RWPE2 (cell line): ENCODE measurements around the gene RASGEF1C.

ENCODE experiments used
- ATAC-seq: fragments of 200-7000 bp; cut with Tn5 transposase; 3 replicates; pipeline ENCODE4 v1.9.1; 2021; ENCODE audit warnings: low read depth
- DNase-seq: peaks from one replicate; pipeline ENCODE4 v3.0.0-alpha.2; 2020; ENCODE audit warnings: low spot score
- H3K27ac ChIP-seq: fragments of 450-650 bp; 2 replicates; pipeline ENCODE4 v1.5.1; 2017; ENCODE audit warnings: mild to moderate bottlenecking; ENCODE audit not compliant: poor library complexity, severe bottlenecking
- H3K27me3 ChIP-seq: fragments of 250-450 bp; sonication (Bioruptor Pico); 2 replicates; pipeline ENCODE4 v1.5.1; 2021; ENCODE audit warnings: mild to moderate bottlenecking, moderate library complexity; ENCODE audit not compliant: insufficient read depth, poor library complexity, severe bottlenecking
- H3K36me3 ChIP-seq: fragments of 250-450 bp; sonication (Bioruptor Pico); 2 replicates; pipeline ENCODE4 v1.5.1; 2020; ENCODE audit warnings: low read depth, mild to moderate bottlenecking, moderate library complexity
- H3K4me1 ChIP-seq: fragments of 250-450 bp; sonication (Bioruptor Pico); 2 replicates; pipeline ENCODE4 v1.5.1; 2021; ENCODE audit warnings: mild to moderate bottlenecking, moderate library complexity; ENCODE audit not compliant: insufficient read depth, poor library complexity, severe bottlenecking
- H3K4me3 ChIP-seq: fragments of 250-450 bp; sonication (Bioruptor Pico); 2 replicates; pipeline ENCODE4 v1.5.1; 2021; ENCODE audit warnings: mild to moderate bottlenecking, moderate library complexity; ENCODE audit not compliant: severe bottlenecking
- H3K9me3 ChIP-seq: fragments of 250-450 bp; sonication (Bioruptor Pico); 2 replicates; pipeline ENCODE4 v1.5.1; 2021; ENCODE audit warnings: mild to moderate bottlenecking, moderate library complexity; ENCODE audit not compliant: severe bottlenecking
- TF ChIP-seq, protein P1 (sequence below): fragments of 450-650 bp; IDR thresholded peaks from one replicate; pipeline ENCODE4 v1.5.1; 2017; ENCODE audit warnings: mild to moderate bottlenecking, moderate library complexity; ENCODE audit not compliant: poor library complexity, severe bottlenecking

RASGEF1C gene

DNA sequence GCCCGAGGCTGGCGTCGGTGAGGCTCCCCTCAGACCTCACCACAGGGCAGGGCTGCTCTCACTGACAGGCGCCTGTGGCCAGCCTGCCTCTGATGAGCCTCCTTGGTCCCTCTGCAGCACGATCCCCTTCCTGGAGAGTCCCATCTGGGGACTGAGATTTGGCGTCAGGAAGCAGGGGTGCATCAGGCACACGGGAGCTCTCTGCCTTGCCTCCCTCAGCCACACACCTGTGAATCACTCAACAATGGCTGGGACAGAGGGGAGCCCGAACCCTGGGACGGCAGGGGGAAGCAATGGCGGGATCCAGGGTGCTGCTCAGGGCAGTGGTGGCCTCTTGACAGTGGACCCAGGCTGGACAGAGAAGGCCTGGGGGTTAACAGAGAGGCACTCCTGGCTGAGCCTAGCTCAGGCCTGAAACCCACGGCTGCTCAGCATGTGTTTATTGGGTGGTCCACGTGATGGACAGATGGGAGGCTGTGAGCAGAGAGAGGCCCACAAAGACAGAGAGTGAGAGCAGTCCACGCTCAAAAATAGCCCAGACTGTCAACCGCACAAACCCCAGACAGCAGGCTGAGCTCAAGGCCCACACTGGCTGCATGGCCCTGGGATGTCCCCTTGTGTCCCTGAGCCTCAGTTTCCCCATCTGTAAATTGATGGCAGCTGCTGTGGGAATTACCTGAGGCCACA lies 11.9 kb downstream of the RASGEF1C start:
- no peak overlapping the region for H3K27ac ChIP-seq
- no peaks in the 10 kb centered on the region for H3K4me1 ChIP-seq
- no peaks in the 10 kb centered on the region for H3K27me3 ChIP-seq
- H3K9me3 ChIP-seq, result no peaks in the 10 kb centered on the region
- DNase-seq (no peak), ATAC-seq (no peak)
- TF ChIP-seq, protein P1, sequence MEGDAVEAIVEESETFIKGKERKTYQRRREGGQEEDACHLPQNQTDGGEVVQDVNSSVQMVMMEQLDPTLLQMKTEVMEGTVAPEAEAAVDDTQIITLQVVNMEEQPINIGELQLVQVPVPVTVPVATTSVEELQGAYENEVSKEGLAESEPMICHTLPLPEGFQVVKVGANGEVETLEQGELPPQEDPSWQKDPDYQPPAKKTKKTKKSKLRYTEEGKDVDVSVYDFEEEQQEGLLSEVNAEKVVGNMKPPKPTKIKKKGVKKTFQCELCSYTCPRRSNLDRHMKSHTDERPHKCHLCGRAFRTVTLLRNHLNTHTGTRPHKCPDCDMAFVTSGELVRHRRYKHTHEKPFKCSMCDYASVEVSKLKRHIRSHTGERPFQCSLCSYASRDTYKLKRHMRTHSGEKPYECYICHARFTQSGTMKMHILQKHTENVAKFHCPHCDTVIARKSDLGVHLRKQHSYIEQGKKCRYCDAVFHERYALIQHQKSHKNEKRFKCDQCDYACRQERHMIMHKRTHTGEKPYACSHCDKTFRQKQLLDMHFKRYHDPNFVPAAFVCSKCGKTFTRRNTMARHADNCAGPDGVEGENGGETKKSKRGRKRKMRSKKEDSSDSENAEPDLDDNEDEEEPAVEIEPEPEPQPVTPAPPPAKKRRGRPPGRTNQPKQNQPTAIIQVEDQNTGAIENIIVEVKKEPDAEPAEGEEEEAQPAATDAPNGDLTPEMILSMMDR, result no peak
- H3K4me3 ChIP-seq, result no peak overlapping the region
- no peaks in the 10 kb centered on the region for H3K36me3 ChIP-seq

DNA sequence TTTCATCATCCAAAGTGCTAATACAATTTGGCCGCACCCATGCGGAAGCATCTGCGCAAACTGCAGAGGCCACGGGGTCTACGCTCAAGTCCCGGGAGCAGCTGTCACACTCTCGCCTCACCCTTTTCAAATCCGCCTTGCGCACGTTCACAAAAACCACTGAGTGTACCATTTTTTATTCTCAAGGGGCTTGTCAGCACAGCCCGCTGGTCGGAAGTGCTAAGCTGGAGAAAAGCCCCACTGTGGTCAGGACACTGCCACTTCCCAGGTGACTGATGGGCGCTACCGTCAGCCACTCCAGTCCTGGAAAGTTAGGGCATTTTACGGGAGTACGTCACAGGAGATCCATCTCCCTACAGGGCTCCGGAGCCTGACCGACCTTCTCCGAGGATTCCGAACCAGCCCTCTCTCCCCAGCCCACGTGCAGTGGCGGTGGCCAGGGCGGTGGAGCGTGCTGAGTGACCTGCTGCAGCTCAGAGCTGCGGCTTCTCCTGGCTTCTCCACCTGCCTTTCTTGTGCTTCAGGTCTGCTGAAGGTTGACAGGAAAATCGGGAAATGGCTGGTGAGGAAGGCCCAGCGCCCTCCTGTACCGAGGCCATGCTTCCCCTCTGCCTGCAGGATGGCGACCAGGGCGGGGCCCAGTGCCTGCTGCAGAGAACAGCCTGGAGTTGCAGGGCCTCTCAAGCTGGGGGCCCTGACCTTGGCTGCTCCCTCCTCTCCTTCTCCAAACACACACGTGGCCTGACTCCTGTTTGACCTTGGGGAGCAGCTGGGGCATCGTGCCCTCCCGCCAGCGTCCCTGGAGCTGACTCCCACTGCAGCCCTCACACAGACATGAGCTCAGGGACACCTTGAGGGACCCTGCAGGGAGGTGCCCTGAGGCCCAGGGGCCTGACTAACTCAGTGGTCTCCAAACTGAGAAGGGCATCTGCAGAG lies 14.3 kb downstream of the RASGEF1C start:
- ATAC-seq, result no peak
- Histone ChIP-seq H3K36me3 (no peaks in the 10 kb centered on the region), H3K4me3 (no peak overlapping the region), H3K4me1 (no peaks in the 10 kb centered on the region), H3K27ac (no peak overlapping the region), H3K9me3 (no peaks in the 10 kb centered on the region), H3K27me3 (no peaks in the 10 kb centered on the region)
- TF ChIP-seq, protein P1, result no peak
- DNase-seq, result peak; percentile 54

DNA sequence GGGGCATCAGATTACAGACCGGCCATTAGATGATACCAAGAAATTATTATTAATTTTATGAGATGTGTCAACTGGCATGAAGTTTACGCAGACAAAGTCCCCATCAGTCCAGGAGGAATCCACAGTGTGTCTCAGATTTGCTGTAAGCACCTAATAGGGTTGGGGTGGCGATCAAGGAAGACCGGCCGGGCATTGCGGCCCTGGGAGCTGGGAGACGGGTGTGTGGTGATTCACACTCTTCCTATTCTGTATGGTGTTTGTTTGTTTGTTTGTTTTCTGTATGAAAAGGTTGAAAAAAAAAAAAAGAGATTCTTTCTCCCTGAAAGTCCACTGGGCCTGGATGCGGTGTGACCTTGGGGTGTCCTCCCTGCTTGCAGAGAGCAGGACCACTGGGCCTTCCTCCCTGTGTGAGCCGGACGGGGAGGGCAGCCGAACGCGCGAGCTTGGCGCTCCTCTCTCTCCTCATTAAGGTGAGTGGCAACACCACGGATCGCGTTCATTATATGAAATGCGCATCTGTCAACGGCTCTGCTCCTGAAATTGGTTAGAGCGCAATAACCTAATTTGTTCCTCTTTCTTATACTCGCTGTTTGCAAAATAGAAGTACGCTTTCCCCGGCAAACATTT lies 15.1 kb downstream of the RASGEF1C start:
- H3K4me3 ChIP-seq, result no peak overlapping the region
- no peaks in the 10 kb centered on the region for H3K27me3 ChIP-seq
- no peaks in the 10 kb centered on the region for H3K36me3 ChIP-seq
- H3K27ac ChIP-seq, result no peak overlapping the region
- DNase-seq (peak; percentile 51), ATAC-seq (no peak)
- H3K9me3 ChIP-seq, result no peaks in the 10 kb centered on the region
- H3K4me1 ChIP-seq, result no peaks in the 10 kb centered on the region
- TF ChIP-seq, protein P1, result no peak

DNA sequence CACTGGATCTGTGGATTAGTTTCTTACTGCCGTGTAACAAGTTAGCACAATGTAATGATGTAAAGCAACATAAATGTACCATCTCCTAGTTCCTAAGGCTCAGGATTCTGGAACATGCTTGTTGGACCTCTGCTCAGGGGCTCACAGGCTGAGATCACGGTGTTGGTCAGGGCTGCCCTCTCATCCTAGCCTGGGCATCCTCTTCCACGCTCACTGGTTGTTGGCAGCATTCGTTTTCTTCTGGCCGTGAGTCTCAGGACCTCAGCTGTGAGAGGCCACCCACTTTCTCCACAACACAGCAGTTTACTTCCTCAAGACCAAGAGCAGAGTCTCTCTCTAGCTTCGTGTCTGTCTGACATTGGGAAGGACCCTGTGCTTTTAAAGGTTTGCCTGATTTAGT lies 17.3 kb downstream of the RASGEF1C start:
- Histone ChIP-seq H3K4me1 (no peaks in the 10 kb centered on the region), H3K27me3 (no peaks in the 10 kb centered on the region), H3K4me3 (no peak overlapping the region), H3K27ac (no peak overlapping the region), H3K36me3 (no peaks in the 10 kb centered on the region), H3K9me3 (peaks cover 4% of the 10 kb centered on the region)
- ATAC-seq (no peak), DNase-seq (no peak)
- TF ChIP-seq, protein P1, result no peak
